Measurements from ENCODE around the gene FOXK1.

DNA sequence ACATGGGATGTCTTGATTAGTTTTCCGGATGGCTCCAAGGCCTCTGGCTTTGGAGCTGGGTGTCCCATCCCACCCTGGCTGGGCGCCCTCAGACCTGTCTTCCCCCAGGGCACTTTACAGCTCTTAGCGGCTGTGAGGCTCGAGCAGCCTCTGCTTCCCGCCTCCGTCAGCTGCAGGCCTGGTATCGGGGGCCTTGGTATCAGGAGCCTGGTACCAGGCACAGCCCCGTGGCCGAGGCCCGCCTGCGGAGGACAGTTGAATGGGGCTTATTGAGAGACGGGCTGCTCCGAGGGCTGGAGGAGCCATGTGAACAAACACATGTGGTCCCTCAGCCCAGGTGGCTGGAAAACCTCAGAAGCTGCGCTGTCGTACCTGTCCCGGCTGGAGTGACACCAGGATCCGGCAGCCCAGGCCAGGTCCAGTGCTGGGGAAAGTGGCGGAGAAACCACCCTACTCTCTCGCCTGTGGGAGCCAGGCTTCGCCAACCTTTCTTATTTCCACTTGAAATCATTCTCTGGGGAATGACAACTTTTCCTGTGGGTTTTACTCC is 69.4 kb downstream of the FOXK1 start:
- TF ChIP-seq, protein P1, sequence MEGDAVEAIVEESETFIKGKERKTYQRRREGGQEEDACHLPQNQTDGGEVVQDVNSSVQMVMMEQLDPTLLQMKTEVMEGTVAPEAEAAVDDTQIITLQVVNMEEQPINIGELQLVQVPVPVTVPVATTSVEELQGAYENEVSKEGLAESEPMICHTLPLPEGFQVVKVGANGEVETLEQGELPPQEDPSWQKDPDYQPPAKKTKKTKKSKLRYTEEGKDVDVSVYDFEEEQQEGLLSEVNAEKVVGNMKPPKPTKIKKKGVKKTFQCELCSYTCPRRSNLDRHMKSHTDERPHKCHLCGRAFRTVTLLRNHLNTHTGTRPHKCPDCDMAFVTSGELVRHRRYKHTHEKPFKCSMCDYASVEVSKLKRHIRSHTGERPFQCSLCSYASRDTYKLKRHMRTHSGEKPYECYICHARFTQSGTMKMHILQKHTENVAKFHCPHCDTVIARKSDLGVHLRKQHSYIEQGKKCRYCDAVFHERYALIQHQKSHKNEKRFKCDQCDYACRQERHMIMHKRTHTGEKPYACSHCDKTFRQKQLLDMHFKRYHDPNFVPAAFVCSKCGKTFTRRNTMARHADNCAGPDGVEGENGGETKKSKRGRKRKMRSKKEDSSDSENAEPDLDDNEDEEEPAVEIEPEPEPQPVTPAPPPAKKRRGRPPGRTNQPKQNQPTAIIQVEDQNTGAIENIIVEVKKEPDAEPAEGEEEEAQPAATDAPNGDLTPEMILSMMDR (IDR thresholded peaks at IDR 0.05), result no peak
- no peak for TF ChIP-seq POLR2A (IDR thresholded peaks at IDR 0.05)
- TF ChIP-seq POLR2AphosphoS5 (IDR thresholded peaks at IDR 0.05), result no peak
- no peak for TF ChIP-seq EP300 (IDR thresholded peaks at IDR 0.05)

All from upper lobe of left lung (tissue), 4 donors.